ENCODE results near the gene CENPT.
"Not testable (repeated sequence)": the region's sequence is repeated elsewhere in the genome, so short reads cannot be mapped to it uniquely, and the experiment has no call there.

Gene CENPT

GRCh38 chr16:67874372-67874771 is 26.9 kb upstream of the CENPT start:
- DNase-seq: no peak

GRCh38 chr16:67873435-67874370 is 26.2 kb upstream of the CENPT start:
- no peak for DNase-seq

- DNase-seq: peak; percentile 80
These were observed 25.3 kb upstream of the CENPT start, which contains the start of gene EDC4 for GRCh38 chr16:67872631-67873434. Gene EDC4, plus strand, starts transcription at chr16:67873052. Its CDS starts 210 bp downstream, at chr16:67873262.

- no peak for DNase-seq
These were observed 24.7 kb upstream of the CENPT start for GRCh38 chr16:67872131-67872630.

GRCh38 chr16:67871256-67871655 is 23.8 kb upstream of the CENPT start:
- DNase-seq: no peak

- DNase-seq: no peak
These were observed 22.2 kb upstream of the CENPT start for GRCh38 chr16:67869653-67870052.

GRCh38 chr16:67868290-67868689 is 20.8 kb upstream of the CENPT start:
- no peak for DNase-seq

- peak; percentile 47 for DNase-seq
These were observed 17.8 kb upstream of the CENPT start for GRCh38 chr16:67865318-67865717.

GRCh38 chr16:67864594-67864993 is 17.1 kb upstream of the CENPT start:
- no peak for DNase-seq

GRCh38 chr16:67864044-67864443 is 16.6 kb upstream of the CENPT start:
- not testable (repeated sequence) for DNase-seq

GRCh38 chr16:67862623-67863583 is 15.4 kb upstream of the CENPT start:
- DNase-seq: no peak

GRCh38 chr16:67861877-67862276 is 14.4 kb upstream of the CENPT start:
- DNase-seq: no peak

GRCh38 chr16:67860589-67861398 is 13.3 kb upstream of the CENPT start:
- peak; percentile 55 for DNase-seq

GRCh38 chr16:67858500-67858899 is 11.0 kb upstream of the CENPT start:
- DNase-seq: no peak

- peak; percentile 92 for DNase-seq
These were observed 10.2 kb upstream of the CENPT start for GRCh38 chr16:67857547-67858233.

GRCh38 chr16:67856927-67857546 is 9.5 kb upstream of the CENPT start:
- no peak for DNase-seq

GRCh38 chr16:67855789-67856188 is 8.3 kb upstream of the CENPT start:
- no peak for DNase-seq

- no peak for DNase-seq
These were observed 6.2 kb upstream of the CENPT start for GRCh38 chr16:67853670-67854069.

GRCh38 chr16:67848118-67848517 is 625 bp upstream of the CENPT start:
- no peak for DNase-seq
